GF-D8 (cell line): Measurements from ENCODE around the gene BRAP.
"Not testable (repeated sequence)": the region's sequence is repeated elsewhere in the genome, so short reads cannot be mapped to it uniquely, and the experiment has no call there.

Source experiments
- DNase-seq: peaks from one replicate; lab custom pipeline; 2025; lab: John Stamatoyannopoulos, UW

Gene BRAP

GRCh38 chr12:111606767-111607230 lies 79.0 kb downstream of the BRAP start:
- no peak for DNase-seq

- DNase-seq = no peak
Observed at GRCh38 chr12:111605911-111606766, 79.6 kb downstream of the BRAP start.

DNA sequence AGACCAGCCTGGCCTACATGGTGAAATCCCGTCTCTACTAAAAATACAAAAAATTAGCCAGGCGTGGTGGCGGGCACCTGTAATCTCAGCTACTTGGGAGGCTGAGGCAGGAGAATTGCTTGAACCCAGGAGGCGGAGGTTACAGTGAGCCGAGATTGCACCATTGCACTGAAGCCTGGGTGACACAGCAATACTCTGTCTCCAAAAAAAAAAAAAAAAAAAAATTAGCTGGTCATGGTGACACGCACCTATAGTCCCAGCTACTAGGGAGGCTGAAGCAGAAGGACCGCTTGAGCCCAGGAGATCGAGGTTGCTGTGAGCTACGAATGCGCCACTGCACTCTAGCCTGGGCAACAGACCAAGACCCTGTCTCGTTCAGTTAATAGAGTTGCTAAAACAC lies 82.9 kb downstream of the BRAP start:
- DNase-seq = not testable (repeated sequence)

DNA sequence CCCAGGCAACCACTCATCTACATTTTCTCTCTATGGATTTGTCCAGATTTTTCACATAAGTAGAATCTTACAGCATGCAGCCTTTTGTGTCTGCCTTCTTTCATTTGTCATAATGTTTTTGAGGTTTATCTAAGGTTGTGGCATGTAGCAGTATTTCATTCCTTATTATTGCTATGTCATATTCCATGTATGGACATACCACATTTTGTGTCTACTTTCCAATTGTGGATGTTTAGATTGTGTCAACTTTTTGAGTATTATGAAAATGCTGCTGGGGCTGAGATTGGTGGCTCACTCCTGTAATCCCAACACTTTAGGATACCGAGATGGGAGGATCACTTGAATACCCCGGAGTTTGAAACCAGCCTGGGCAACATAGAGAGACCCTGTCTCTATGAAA lies 83.4 kb downstream of the BRAP start:
- no peak for DNase-seq

- not testable (repeated sequence) for DNase-seq
Observed at GRCh38 chr12:111600986-111601385, 84.8 kb downstream of the BRAP start.

- DNase-seq = no peak
Observed at GRCh38 chr12:111600205-111600642, 85.5 kb downstream of the BRAP start.

GRCh38 chr12:111599453-111600204 lies 86.1 kb downstream of the BRAP start:
- DNase-seq = peak; percentile 70

- DNase-seq = peak; percentile 51
Observed at GRCh38 chr12:111598637-111599452, 86.9 kb downstream of the BRAP start, which contains the start of gene ATXN2. TSS of gene ATXN2 (minus strand) at chr12:111599315. CDS start at chr12:111599034, 281 bp downstream.

- no peak for DNase-seq
Observed at GRCh38 chr12:111597831-111598636, 87.7 kb downstream of the BRAP start.

DNA sequence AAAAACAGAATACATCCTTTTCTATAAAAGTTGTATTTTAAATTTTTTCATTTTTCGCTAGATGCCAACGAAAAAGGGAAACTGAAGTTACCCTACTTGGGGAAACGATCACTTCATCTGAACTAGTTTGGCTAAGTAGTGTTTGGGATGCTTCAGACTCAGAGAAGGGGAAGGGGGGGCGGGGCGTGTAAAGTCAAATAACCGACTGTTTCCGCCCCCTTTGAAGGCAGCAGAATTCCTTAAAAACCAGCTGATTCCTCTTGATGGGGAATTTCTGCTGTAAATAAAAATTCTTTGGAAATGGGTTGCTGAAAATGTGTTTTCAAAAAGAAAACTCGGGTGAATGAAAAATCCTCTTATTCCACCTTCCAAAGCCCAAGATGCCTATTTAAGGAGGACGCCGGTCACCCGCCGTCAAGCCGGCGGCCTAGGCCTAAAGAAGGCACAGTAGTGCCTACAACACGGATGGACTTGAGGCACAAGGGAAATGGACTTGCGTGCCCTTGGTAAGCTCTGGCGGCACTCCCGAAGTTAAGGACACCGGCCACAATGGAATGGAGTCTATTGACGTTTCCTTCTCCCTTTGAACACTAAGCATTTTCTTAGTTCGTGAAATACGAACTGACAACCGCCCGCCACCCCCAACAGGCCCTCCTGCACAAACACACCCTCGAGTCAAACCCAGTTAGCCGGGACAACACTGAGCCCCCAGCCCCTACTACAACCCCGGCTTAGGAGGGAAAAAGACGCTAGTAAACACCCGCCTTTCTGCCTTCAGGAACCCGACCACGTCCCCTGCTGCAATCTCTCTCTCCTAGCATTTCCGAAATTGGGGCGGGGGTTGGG lies 88.5 kb downstream of the BRAP start:
- DNase-seq = peak; percentile 49

DNA sequence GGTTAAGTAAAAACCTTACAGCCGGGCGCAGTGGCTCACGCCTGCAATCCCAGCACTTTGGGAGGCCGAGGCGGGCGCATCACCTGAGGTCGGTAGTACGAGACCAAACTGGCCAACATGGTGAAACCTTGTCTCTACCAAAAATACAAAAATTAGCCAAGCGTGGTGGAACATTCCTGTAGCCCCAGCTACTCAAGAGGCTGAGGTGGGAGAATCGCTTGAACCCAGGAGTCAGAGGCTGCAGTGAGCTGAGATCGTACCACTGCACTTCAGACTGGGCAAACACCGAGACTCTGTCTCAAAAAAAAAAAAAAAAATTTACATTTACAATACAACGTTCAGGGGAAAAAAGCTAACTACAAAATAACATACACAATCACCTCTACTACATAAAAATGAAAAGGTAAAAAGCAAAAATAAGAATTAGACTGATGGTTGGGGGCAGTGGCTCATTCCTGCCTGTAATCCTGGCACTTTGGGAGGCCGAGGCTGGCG lies 90.4 kb downstream of the BRAP start:
- not testable (repeated sequence) for DNase-seq
